Uterus (tissue), 2 donors: Measurements from ENCODE around the gene VWA7.

Source experiments
- POLR2A ChIP-seq, 2 donors: fragments of 450-650 bp; IDR thresholded peaks; one replicate each; pipeline ENCODE4 v1.6.1; 2016; ENCODE audit warnings: antibody characterized with exemption in 2 of 2, mild to moderate bottlenecking in 1 of 2, moderate library complexity in 1 of 2
- TF ChIP-seq, protein P1 (sequence below), 4 experiments: fragments of 200-600 bp in 2 of 4; fragments of 450-650 bp in 2 of 4; sonication (generic) in 2 of 4; IDR thresholded peaks; one replicate each; pipeline ENCODE4 v1.5.1; 2016 to 2019; ENCODE audit warnings: antibody characterized with exemption in 4 of 4, mild to moderate bottlenecking in 2 of 4, moderate library complexity in 1 of 4

DNA sequence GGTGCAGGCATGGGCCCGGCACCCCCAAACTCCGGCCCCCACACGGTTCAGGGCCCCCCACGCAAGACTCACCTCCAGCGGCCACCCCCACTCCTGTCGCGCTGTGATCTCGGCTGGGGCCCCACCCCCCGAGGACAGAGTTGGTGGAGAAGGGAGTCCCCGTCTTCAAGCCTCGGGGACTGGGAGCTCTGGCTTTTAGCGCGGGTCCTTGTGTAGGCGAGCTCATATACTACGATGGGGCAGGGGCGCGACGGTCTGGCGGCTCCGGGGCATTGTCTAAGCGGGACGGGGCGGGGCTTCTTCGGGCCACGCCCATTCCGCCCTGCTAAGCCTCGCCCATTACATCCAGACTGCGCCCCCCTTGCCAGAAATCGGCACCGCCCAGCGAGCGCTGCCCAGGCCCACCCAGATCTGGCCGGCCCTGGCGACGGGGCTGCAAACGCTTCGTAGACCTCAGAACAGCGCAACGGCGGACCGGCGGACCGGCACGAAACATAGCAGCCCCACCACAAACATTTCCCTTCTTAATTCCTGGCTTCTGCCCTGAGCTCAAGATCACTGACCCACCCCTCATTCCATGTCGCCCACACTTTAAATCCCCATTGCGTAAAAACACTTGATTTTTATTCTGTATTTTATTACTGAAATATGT, 47.0 kb downstream of the VWA7 start:
- TF ChIP-seq, protein P1, sequence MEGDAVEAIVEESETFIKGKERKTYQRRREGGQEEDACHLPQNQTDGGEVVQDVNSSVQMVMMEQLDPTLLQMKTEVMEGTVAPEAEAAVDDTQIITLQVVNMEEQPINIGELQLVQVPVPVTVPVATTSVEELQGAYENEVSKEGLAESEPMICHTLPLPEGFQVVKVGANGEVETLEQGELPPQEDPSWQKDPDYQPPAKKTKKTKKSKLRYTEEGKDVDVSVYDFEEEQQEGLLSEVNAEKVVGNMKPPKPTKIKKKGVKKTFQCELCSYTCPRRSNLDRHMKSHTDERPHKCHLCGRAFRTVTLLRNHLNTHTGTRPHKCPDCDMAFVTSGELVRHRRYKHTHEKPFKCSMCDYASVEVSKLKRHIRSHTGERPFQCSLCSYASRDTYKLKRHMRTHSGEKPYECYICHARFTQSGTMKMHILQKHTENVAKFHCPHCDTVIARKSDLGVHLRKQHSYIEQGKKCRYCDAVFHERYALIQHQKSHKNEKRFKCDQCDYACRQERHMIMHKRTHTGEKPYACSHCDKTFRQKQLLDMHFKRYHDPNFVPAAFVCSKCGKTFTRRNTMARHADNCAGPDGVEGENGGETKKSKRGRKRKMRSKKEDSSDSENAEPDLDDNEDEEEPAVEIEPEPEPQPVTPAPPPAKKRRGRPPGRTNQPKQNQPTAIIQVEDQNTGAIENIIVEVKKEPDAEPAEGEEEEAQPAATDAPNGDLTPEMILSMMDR (IDR thresholded peaks at IDR 0.05): no peak
- TF ChIP-seq POLR2A (IDR thresholded peaks at IDR 0.05): peak; percentile 84 to 93
